ENCODE data around the gene NDOR1.

- TF ChIP-seq, protein P1, sequence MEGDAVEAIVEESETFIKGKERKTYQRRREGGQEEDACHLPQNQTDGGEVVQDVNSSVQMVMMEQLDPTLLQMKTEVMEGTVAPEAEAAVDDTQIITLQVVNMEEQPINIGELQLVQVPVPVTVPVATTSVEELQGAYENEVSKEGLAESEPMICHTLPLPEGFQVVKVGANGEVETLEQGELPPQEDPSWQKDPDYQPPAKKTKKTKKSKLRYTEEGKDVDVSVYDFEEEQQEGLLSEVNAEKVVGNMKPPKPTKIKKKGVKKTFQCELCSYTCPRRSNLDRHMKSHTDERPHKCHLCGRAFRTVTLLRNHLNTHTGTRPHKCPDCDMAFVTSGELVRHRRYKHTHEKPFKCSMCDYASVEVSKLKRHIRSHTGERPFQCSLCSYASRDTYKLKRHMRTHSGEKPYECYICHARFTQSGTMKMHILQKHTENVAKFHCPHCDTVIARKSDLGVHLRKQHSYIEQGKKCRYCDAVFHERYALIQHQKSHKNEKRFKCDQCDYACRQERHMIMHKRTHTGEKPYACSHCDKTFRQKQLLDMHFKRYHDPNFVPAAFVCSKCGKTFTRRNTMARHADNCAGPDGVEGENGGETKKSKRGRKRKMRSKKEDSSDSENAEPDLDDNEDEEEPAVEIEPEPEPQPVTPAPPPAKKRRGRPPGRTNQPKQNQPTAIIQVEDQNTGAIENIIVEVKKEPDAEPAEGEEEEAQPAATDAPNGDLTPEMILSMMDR (IDR thresholded peaks at IDR 0.05), result no peak
- no peak for TF ChIP-seq POLR2A (IDR thresholded peaks at IDR 0.05)
Observed at GRCh38 chr9:137172901-137173795, 32.4 kb upstream of the NDOR1 start.
